Stomach smooth muscle (tissue), 2 donors: ENCODE data around the gene BTBD16.
A peak's percentile ranks its signal among the peaks of the same experiment; 100 is the strongest.

Source experiments
- H3K27ac ChIP-seq: one replicate; pipeline ENCODE4 v1.7.0; 2013; ENCODE audit warnings: mild to moderate bottlenecking, low read length, inconsistent platforms
- H3K27me3 ChIP-seq, 2 donors: one replicate each; pipeline ENCODE4 v1.7.0; 2013; ENCODE audit warnings: low read length in 2 of 2; ENCODE audit not compliant: insufficient read depth in 2 of 2, control insufficient read depth in 1 of 2
- H3K36me3 ChIP-seq, 2 donors: one replicate each; pipeline ENCODE4 v1.7.0; 2013; ENCODE audit warnings: low read length in 2 of 2; ENCODE audit not compliant: control insufficient read depth in 2 of 2, insufficient read depth in 2 of 2
- H3K4me1 ChIP-seq: one replicate; pipeline ENCODE4 v1.7.0; 2013; ENCODE audit warnings: low read length; ENCODE audit not compliant: control insufficient read depth, insufficient read depth
- H3K4me3 ChIP-seq, 2 donors: one replicate each; pipeline ENCODE4 v1.7.0; 2013; ENCODE audit warnings: low read length in 2 of 2
- H3K9ac ChIP-seq, 2 donors: one replicate each; pipeline ENCODE4 v1.7.0; 2013; ENCODE audit warnings: low read length in 2 of 2, mild to moderate bottlenecking in 1 of 2
- H3K9me3 ChIP-seq, 2 donors: one replicate each; pipeline ENCODE4 v1.7.0; 2013; ENCODE audit warnings: low read length in 2 of 2; ENCODE audit not compliant: control insufficient read depth in 2 of 2
- donor health status: healthy.
- donor health status: Pancreatic carcinoma.

Gene BTBD16

DNA sequence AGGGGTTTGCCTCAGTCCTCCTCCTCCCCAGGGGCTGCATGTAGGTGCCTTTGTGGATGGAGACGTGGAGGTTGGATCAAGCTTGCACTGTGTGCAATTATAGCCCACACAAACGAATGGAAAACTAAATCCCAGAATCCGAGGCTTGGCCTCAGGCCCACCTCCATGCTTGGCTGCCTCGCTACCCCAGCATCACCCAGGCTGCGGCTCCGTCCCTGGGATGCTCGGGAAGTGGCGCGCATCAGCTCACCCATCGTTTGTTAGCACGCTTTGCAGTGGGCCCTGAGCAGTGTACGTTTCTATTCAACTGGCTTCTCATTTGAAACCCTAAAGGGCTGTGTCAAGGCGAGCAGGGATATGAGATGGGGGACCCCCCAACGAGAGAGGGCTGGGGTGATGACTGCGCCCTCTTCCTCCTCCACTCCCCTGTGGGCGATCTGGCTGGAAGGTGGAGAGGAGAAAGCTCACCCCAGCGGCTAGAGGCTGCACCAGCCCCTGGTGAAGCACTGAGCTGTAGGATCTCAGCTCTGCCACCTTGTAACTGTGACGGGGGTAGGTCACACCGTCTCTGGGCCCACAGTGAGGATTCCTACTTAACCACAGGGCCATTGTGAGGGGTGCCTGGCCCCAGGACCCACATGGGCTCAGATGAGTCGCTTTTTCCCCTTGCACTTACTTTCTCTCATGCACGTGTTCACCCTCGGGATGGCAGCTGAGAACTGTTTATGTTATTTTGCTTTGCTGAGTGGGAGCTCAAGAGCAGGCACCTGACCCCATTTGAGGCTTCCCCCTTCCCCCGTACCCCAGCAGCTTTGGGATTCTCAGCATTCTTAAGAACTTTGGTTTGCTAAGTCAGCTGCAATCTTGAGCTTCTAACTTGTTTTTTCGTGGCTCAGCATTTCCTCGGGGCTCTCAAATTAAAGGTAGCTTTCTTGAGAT, 12.7 kb upstream of the BTBD16 start:
- Histone ChIP-seq H3K4me3 (no peak overlapping the region), H3K4me1 (peaks cover 7% of the 10 kb centered on the region), H3K9me3 (peaks cover 0 to 3% of the 10 kb centered on the region in 2 donors), H3K36me3 (peaks cover 7 to 14% of the 10 kb centered on the region in 2 donors), H3K27ac (peak overlapping the region; percentile 11), H3K9ac (no peak overlapping the region), H3K27me3 (no peaks in the 10 kb centered on the region)

DNA sequence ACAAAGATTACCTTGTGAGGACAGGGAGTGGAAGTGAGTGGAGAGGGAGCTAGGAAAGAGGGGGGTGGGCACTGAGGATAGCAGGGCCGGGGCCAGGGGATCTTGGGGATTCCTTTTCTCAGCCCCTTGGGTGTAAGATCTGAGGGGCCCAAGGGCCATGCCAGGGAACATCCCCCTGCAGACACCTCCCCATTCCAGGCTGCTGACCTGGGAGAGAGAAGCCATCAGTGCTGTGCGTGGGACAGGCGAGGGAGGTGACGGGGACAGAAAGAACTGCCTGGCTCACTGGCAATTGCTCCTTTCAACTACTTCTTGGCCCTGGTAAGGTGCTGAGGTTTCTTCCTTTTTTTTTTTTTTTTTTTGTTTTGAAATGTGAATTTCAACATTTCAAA, 12.0 kb upstream of the BTBD16 start:
- H3K9ac ChIP-seq, result no peak overlapping the region
- no peaks in the 10 kb centered on the region for H3K27me3 ChIP-seq
- H3K4me3 ChIP-seq, result no peak overlapping the region
- peaks cover 0 to 3% of the 10 kb centered on the region in 2 donors for H3K9me3 ChIP-seq
- H3K4me1 ChIP-seq, result peaks cover 9% of the 10 kb centered on the region
- H3K27ac ChIP-seq, result peak overlapping the region; percentile 11
- H3K36me3 ChIP-seq, result peaks cover 4 to 9% of the 10 kb centered on the region in 2 donors

DNA sequence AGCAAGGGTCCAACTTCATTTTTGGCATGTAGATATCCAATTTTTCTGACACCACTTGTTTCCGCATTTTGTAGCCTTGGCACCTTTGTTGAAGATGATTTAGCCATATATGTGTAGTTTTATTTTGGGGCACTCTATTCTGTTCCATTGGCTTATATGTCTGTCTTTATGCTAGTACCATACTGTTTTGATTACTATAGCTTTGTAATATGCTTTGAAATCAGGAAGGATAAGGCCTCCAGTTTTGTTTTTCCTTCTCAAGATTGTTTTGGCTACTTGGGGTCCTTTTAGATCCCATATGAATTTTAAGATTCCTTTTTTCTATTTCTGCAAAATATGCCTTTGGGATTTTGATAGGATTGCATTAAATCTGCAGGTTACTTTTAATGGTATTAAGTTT, 9.5 kb upstream of the BTBD16 start:
- H3K9ac ChIP-seq, result no peak overlapping the region
- H3K27me3 ChIP-seq, result no peaks in the 10 kb centered on the region
- peaks cover 0 to 3% of the 10 kb centered on the region in 2 donors for H3K9me3 ChIP-seq
- no peak overlapping the region for H3K27ac ChIP-seq
- H3K36me3 ChIP-seq, result peaks cover 7 to 9% of the 10 kb centered on the region in 2 donors
- no peak overlapping the region for H3K4me3 ChIP-seq
- H3K4me1 ChIP-seq, result peaks cover 10% of the 10 kb centered on the region

DNA sequence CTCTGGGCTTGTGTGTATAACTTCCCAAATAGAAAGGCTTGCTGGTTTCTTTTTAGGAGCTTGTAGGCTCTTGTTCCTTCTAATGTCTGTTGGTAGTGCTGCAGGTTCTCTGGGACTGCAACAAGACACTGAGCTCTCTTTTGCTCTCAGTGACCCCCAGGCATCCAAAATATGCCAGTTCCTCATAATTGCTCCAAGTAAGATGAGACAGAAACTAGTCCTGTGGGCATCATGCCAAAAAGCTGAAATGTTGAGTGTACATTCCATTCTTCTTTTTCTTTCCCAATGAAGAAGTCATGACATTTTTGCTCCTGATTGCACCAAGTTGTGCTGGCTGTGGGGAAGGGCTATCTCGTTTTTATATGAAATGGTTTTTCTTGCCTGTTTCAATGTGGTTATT, 7.1 kb upstream of the BTBD16 start:
- Histone ChIP-seq H3K9me3 (peaks cover 0 to 3% of the 10 kb centered on the region in 2 donors), H3K9ac (no peak overlapping the region), H3K36me3 (peaks cover 8 to 11% of the 10 kb centered on the region in 2 donors), H3K4me1 (peaks cover 5% of the 10 kb centered on the region), H3K27me3 (no peaks in the 10 kb centered on the region), H3K27ac (no peak overlapping the region), H3K4me3 (no peak overlapping the region)

DNA sequence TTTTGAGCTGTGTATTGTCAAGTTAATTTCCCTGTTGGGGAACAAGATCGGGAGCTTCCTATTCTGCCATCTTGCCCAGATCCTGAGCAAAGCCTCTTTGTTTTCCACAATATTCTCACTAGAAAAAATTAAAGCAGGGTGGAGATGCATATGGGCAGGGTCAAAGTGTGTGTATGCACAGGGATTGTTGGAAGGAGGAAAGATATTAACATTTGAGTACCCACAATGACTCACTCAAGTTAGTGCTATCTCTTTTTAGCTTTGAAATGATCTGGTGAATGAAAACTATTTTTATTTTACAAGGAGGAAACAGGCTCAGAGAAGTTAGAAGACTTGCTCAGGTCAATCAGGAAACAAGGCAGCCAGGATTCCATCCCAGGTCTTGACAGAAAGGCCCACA, 6.7 kb upstream of the BTBD16 start:
- Histone ChIP-seq H3K36me3 (peaks cover 11 to 13% of the 10 kb centered on the region in 2 donors), H3K9me3 (peaks cover 0 to 3% of the 10 kb centered on the region in 2 donors), H3K4me1 (peaks cover 4% of the 10 kb centered on the region), H3K27ac (no peak overlapping the region), H3K4me3 (no peak overlapping the region), H3K9ac (no peak overlapping the region), H3K27me3 (no peaks in the 10 kb centered on the region)

DNA sequence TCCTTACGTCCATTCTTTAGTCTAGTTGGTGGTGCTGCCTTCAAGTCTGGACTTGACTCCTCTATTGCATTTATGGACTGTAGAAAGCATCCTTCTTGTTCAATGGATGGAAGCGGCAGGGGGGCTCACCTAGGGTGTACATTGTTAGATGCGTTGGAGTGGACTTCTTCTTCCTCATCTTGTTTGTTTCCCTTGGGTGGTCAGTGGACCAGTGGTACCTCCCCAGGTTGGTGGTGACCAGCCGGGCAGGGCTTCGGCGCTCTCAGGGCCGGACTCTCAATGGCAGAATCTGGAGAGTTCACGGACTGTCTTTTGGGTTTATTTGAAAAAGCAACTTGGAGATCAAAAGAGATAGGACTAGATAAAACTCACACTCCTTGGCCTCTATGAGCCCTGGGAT, 6.2 kb upstream of the BTBD16 start:
- Histone ChIP-seq H3K27ac (no peak overlapping the region), H3K9me3 (peaks cover 0 to 3% of the 10 kb centered on the region in 2 donors), H3K4me3 (no peak overlapping the region), H3K4me1 (peaks cover 4% of the 10 kb centered on the region), H3K27me3 (no peaks in the 10 kb centered on the region), H3K9ac (no peak overlapping the region), H3K36me3 (peaks cover 14 to 17% of the 10 kb centered on the region in 2 donors)

DNA sequence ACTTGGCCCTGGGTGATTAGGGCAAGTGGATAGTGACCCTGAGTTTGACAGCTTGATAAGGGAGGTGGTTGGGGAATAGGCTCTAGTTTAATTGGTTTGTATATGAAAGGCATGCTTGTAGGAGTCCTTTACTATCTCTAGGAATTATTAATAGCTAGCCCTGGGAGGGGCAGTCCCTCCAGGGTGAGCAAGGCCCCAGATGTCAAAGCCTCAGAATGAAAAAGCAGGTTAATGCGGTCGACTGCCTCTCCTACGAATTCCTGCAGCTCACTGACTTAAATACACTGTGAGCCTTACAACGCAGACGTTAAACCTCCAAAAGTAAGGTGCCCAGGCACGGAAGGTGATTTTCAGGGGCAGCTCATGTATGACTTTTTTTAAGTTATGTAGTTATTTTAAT, 5.2 kb upstream of the BTBD16 start:
- Histone ChIP-seq H3K4me3 (no peak overlapping the region), H3K36me3 (peaks cover 16 to 17% of the 10 kb centered on the region in 2 donors), H3K4me1 (peaks cover 4% of the 10 kb centered on the region), H3K9ac (no peak overlapping the region), H3K27me3 (no peaks in the 10 kb centered on the region), H3K27ac (no peak overlapping the region), H3K9me3 (peaks cover 0 to 3% of the 10 kb centered on the region in 2 donors)

DNA sequence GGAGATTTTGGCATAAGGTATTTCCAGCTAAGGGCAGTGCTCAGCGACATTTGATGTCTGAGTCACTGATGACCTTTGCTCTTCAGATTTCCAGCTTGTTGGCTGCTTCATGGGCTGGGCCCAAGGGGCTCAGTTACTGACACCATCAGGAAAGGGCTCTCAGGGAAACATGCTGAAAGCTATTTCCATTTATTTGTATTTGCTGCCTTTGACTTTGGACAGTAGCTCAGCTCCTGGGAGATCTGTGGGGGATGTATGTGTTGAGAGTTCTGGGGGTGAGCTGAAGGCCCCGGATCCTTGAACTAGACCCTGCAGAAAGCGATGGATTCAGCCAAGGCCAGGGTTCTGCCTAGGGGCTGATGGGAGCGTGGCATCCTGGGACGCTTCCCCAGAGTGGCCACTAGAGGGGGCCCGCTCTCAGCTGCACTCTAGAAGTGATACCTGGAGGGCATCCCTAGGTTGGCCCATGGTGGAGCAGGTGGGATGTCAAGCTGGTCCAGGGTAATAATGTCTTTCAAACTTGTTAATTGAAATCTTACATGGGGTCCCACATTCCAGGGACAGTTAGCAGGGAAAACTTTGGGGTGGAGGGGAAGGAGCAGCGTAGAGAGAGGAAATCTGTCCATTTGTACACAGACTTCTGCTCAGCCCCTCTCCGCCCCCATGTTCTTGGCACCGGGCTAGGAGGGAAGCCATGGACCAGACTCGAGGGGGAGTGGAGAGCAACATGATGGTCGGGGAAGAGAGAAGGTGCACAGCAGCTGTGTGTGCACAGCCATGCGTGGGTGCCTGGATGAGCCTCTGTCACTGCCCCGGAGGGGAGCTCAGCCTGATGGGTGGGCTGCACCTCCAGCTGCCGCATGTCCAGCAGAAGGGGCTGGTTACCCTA, 3.0 kb upstream of the BTBD16 start:
- no peak overlapping the region for H3K27ac ChIP-seq
- peaks cover 0 to 1% of the 10 kb centered on the region in 2 donors for H3K9me3 ChIP-seq

DNA sequence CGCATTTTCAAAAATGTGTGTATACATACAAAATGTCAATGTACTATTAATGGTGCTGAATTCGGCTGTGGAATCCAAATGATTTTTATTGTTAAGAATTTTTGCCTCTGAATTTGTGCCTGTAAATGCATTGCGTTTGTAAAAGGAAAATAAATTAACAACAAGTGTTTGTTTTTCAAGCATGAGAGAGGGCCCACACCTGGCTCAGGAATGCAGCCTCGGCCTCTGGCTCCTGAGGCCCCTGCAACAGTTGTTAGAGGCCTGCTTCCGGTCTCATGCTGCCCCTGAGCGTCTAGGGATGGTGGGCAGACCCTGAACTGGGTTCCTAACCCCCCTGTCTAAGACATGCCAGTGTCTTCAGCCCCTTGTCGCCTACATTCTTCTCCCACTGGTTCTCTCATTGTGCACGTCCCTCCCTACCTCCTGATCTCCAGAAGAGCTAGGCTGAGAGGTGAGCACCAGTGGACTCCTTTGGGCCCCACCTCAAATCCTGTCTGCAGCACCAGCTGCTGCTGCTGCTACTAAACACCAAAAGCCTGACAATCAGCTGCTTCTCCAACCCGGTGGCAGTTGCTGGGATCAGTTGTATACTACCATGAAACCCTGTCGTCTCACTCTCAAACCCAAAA, 1.9 kb upstream of the BTBD16 start:
- Histone ChIP-seq H3K27me3 (no peaks in the 10 kb centered on the region), H3K36me3 (peaks cover 17% of the 10 kb centered on the region in 2 donors), H3K4me3 (no peak overlapping the region), H3K9ac (no peak overlapping the region), H3K9me3 (no peaks in the 10 kb centered on the region), H3K27ac (no peak overlapping the region), H3K4me1 (peaks cover under 1% of the 10 kb centered on the region)

More for the DNA sequence above, 3.0 kb upstream of the BTBD16 start:
- no peaks in the 10 kb centered on the region for H3K27me3 ChIP-seq
- peaks cover 17% of the 10 kb centered on the region in 2 donors for H3K36me3 ChIP-seq
- H3K4me1 ChIP-seq, result peaks cover 4% of the 10 kb centered on the region
- H3K9ac ChIP-seq, result no peak overlapping the region
- no peak overlapping the region for H3K4me3 ChIP-seq

DNA sequence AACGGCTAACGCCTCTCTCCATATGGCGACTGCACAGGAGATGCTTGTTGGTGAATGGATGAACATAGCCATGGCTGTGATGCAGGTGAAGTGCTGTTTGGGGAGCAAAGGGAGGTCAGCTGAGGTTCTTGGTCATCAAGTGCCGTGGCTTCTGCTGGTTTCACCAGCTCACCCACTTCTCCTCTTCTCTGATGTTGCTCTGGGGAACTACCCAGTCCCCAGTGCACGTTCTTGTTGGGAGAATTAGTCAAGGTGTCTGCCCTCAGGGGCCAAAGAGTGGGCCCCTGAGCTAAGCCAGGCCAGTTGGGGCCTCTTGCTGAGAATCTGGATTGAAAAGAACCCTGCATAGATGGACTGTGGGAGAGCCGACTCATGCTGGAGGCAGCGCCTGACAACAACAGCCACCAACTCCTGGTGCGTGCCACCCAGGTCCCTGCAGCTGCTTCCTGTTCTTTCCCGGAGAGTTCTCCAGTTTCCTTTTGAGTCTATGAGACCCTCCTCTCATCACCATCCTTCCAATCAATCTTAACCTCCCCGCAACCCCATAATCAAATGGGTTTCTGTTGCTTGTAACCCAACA, 3.0 kb downstream of the BTBD16 start:
- Histone ChIP-seq H3K9ac (no peak overlapping the region), H3K36me3 (peaks cover 7 to 8% of the 10 kb centered on the region in 2 donors), H3K4me3 (no peak overlapping the region), H3K4me1 (no peaks in the 10 kb centered on the region), H3K27me3 (no peaks in the 10 kb centered on the region), H3K27ac (no peak overlapping the region), H3K9me3 (no peaks in the 10 kb centered on the region)
